Measurements from ENCODE around the gene OTOG. TPM values are rescaled to one million over a fixed set of nuclear protein-coding genes. Genes with fewer than 3 reads are reported as not detected.

OTOG gene
- total and polyA plus RNA-seq, 12 donors: not detected

DNA sequence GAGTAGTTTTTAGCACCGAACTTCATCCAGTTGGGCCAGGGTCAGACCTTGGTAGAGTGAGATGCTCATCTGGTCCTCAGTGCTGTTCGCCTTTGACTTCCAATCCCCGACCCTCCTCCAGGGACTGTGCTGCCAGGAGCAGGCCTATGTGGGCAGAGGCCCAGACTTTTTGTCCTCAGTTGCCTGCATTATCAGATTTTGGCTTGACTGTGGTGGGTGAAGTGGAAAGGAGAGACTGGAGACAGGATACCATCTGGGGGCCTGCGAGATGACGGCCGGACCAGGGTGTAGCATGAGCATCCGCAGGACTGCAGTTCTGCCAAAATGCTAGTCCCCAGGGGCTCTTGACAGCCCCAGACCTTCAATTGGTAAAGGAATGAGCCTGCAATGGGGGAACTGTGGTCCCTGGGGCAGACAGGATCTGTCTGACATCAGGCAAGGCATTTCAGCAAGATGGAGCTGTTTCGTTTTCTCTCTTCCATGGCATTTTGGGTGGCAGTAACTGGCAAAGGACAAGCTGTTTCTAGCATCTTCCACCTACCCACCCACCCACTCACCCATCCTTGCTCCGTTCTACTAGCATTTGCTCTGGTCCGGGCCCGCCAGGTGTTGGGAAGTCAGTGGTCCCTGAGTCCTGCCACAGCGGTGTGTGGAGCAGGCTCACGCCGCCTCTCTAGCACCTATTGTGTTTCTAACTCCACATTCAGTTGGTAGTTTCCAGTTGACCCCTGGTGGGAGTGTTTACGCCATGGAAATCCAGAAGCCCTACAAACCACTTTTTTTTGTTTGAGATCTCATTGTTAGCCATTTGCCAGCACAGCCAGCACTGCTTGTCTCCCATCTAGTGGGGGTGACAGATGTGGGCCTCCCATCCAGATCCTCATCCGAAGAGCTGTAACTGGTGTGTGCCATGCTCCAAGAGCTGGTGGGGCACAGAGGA, 53.5 kb downstream of the OTOG start:
- Histone ChIP-seq H3K27ac (no peak overlapping the region), H3K4me3 (no peak overlapping the region), H3K9me3 (replicated peaks in 1 of 3) (no peaks in the 10 kb centered on the region), H3K27me3 (no peaks in the 10 kb centered on the region), H3K4me1 (replicated peaks in 1 of 2) (no peaks in the 10 kb centered on the region), H3K36me3 (replicated peaks in 1 of 2) (no peaks in the 10 kb centered on the region)
- TF ChIP-seq POLR2A (IDR thresholded peaks at IDR 0.05): no peak
- TF ChIP-seq, protein P1, sequence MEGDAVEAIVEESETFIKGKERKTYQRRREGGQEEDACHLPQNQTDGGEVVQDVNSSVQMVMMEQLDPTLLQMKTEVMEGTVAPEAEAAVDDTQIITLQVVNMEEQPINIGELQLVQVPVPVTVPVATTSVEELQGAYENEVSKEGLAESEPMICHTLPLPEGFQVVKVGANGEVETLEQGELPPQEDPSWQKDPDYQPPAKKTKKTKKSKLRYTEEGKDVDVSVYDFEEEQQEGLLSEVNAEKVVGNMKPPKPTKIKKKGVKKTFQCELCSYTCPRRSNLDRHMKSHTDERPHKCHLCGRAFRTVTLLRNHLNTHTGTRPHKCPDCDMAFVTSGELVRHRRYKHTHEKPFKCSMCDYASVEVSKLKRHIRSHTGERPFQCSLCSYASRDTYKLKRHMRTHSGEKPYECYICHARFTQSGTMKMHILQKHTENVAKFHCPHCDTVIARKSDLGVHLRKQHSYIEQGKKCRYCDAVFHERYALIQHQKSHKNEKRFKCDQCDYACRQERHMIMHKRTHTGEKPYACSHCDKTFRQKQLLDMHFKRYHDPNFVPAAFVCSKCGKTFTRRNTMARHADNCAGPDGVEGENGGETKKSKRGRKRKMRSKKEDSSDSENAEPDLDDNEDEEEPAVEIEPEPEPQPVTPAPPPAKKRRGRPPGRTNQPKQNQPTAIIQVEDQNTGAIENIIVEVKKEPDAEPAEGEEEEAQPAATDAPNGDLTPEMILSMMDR (IDR thresholded peaks at IDR 0.05): no peak
- peak in 3 of 7 donors; percentile 4 to 14 (median 8) for DNase-seq
- intact Hi-C loops (cut with DNase I): loop anchor here in 1 of 2 donors (5.0 kb wide), 1 partner anchor 377 kb away; no protein-coding TSS in a partner anchor
- WGBS, 4 donors: 75 to 84% (median 82%) methylated on average over 14 to 16 of the region's 16 CpGs

DNA sequence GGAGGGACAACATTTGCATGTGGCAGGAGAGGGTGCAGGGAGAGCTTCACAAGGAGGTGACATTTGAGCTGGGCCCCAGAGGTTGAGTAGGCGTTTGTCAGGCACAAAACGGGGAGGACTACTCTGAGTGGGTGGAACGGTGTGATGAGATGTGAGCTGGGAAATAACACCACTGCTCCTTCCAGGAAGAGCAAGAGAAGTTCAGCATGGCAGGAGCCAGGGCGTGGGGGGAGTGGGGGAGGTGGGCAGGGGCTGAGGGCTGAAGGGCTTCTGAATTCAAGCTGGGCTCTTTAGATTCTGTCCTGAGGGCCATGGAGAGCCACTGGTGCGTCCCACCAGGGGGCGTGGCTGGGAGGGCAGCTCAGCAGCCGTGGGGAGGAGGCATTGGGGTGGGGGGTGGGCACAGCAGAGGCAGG, 54.2 kb downstream of the OTOG start:
- Histone ChIP-seq H3K4me3 (no peak overlapping the region), H3K4me1 (replicated peaks in 1 of 2) (no peaks in the 10 kb centered on the region), H3K27ac (no peak overlapping the region), H3K36me3 (replicated peaks in 1 of 2) (no peaks in the 10 kb centered on the region), H3K27me3 (no peaks in the 10 kb centered on the region), H3K9me3 (replicated peaks in 1 of 3) (no peaks in the 10 kb centered on the region)
- intact Hi-C loops (cut with DNase I): loop anchor here in 1 of 2 donors (5.0 kb wide), 1 partner anchor 376 kb away; no protein-coding TSS in a partner anchor
- TF ChIP-seq POLR2A (IDR thresholded peaks at IDR 0.05): no peak
- TF ChIP-seq, protein P1 (IDR thresholded peaks at IDR 0.05): no peak
- WGBS, 4 donors: 46 to 65% (median 59%) methylated on average over 7 of the region's 7 CpGs
- DNase-seq: peak in 1 of 7 donors; percentile 3

DNA sequence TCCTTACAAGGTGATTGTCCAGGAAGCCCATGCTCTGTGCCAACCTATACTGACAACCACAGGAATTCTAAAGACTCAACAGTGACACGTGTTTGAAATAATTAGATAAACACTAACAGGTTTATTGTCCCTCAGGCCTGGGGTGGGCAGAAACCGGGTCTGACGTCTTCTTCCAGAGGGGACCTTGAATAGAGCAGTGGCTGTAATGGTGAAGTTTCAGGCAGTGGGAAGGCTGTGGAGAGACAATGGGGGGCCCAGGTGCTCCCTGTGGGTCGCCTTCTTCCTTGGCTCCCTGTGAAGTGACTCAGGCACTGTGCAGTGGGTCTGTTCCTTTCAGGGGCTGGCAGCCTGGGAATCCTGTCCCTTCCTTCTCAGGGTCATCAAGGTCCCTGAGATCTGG, 54.6 kb downstream of the OTOG start:
- no peaks in the 10 kb centered on the region for H3K4me1 ChIP-seq (replicated peaks in 1 of 2)
- no peak for DNase-seq

More for the DNA sequence above, 54.6 kb downstream of the OTOG start:
- Histone ChIP-seq H3K27ac (no peak overlapping the region), H3K36me3 (replicated peaks in 1 of 2) (no peaks in the 10 kb centered on the region), H3K4me3 (no peak overlapping the region), H3K9me3 (replicated peaks in 1 of 3) (no peaks in the 10 kb centered on the region), H3K27me3 (no peaks in the 10 kb centered on the region)
- intact Hi-C loops (cut with DNase I): loop anchor here in 1 of 2 donors (5.0 kb wide), 1 partner anchor 376 kb away; no protein-coding TSS in a partner anchor
- TF ChIP-seq, protein P1 (IDR thresholded peaks at IDR 0.05): no peak
- no peak for TF ChIP-seq POLR2A (IDR thresholded peaks at IDR 0.05)
- 54 to 76% (median 65%) methylated on average over 4 of the region's 4 CpGs for WGBS, 4 donors
